Measurements from ENCODE around the gene PLCG2. TPM values are rescaled to one million over a fixed set of nuclear protein-coding genes. Genes with fewer than 3 reads are reported as not detected.

PLCG2 gene
- total RNA-seq, 2 experiments from 2014 or later, result 196 to 485 TPM

DNA sequence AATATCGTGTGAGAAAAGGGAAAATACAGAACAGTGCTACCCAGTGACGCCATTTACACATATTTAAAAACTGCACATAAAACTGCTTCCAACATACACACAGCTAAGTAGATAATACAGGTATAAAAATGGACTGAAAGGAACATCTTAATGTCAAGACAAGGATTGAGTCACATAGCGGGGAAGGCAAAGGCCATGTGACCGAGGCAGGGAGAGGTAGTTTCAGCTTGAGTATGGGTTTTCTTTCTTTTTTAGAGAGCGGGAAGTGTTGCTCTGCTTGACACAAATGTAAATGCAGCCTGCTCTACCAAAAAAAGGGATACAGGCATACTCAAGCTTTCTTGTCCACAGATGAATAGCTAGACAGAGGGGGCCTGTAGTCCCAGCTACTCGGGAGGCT lies 185.7 kb downstream of the PLCG2 start:
- no peak for TF ChIP-seq EZH2phosphoT487 (IDR thresholded peaks at IDR 0.05; ENCODE audit: borderline replicate concordance, low read depth, low read length)
- TF ChIP-seq, protein P1, sequence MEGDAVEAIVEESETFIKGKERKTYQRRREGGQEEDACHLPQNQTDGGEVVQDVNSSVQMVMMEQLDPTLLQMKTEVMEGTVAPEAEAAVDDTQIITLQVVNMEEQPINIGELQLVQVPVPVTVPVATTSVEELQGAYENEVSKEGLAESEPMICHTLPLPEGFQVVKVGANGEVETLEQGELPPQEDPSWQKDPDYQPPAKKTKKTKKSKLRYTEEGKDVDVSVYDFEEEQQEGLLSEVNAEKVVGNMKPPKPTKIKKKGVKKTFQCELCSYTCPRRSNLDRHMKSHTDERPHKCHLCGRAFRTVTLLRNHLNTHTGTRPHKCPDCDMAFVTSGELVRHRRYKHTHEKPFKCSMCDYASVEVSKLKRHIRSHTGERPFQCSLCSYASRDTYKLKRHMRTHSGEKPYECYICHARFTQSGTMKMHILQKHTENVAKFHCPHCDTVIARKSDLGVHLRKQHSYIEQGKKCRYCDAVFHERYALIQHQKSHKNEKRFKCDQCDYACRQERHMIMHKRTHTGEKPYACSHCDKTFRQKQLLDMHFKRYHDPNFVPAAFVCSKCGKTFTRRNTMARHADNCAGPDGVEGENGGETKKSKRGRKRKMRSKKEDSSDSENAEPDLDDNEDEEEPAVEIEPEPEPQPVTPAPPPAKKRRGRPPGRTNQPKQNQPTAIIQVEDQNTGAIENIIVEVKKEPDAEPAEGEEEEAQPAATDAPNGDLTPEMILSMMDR (conservative IDR thresholded peaks at IDR 0.05; ENCODE audit: low read length), result no peak
- Histone ChIP-seq H2AFZ (ENCODE audit: low read length) (no peak overlapping the region), H3K36me3 (ENCODE audit: insufficient read depth, low read length) (peaks cover 21% of the 10 kb centered on the region), H3K79me2 (ENCODE audit: insufficient read depth, low read depth, low read length) (no peaks in the 10 kb centered on the region), H3K4me2 (ENCODE audit: low read length) (no peak overlapping the region), H3K27ac (ENCODE audit: low read depth, low read length, poor library complexity, severe bottlenecking) (no peak overlapping the region), H4K20me1 (ENCODE audit: insufficient read depth, low read length) (no peaks in the 10 kb centered on the region), H3K9me3 (ENCODE audit: low read length) (no peaks in the 10 kb centered on the region), H3K4me1 (ENCODE audit: insufficient read depth, low read length, poor library complexity, severe bottlenecking) (no peaks in the 10 kb centered on the region), H3K9me2 (ENCODE audit: insufficient read depth, low read length) (no peaks in the 10 kb centered on the region), H3K4me3 (ENCODE audit: low read depth, low read length, poor library complexity, severe bottlenecking) (no peak overlapping the region)
- intact Hi-C loops (cut with micrococcal nuclease; ENCODE audit: unreplicated experiment), result loop anchor here (10.0 kb wide), 1 partner anchor 270 kb away; no protein-coding TSS in a partner anchor
- POLR2A ChIA-PET, result interaction anchor here (0.7 kb wide), 1 partner anchor 22 kb away, joined by 3 read pairs; no protein-coding TSS in a partner anchor
- BruUV-seq (replicated peaks), result no TSS peak
- no peak for DNase-seq (ENCODE audit: low spot score)
- CTCF ChIA-PET (ENCODE audit: unreplicated experiment), result no interaction called here

DNA sequence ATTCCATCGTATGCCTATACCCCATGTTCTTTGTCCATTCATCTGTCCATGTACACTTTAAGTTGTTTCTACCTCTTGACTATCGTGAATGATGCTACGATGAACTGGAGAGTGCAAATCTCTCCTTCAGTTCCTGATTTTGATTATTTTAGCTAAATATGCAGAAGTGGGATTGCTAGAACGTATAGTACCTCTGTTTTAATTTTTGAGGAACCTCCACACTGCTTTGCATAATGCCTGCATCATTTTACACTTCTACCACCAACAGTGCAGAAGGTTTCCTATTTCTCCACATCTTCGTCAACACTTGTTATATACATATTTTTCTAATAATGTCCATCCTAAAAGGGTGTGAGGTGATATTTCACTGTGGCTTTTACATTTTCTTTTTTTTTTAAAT lies 188.3 kb downstream of the PLCG2 start:
- intact Hi-C loops (cut with micrococcal nuclease; ENCODE audit: unreplicated experiment), result loop anchor here (10.0 kb wide), 1 partner anchor 267 kb away; no protein-coding TSS in a partner anchor
- POLR2A ChIA-PET, result no interaction called here
- Histone ChIP-seq H3K27ac (ENCODE audit: low read depth, low read length, poor library complexity, severe bottlenecking) (no peak overlapping the region), H3K9me3 (ENCODE audit: low read length) (peaks cover 9% of the 10 kb centered on the region; the same call in 1 of the 2 replicates), H3K4me2 (ENCODE audit: low read length) (no peak overlapping the region), H3K4me3 (ENCODE audit: low read depth, low read length, poor library complexity, severe bottlenecking) (no peak overlapping the region), H3K36me3 (ENCODE audit: insufficient read depth, low read length) (no peaks in the 10 kb centered on the region), H2AFZ (ENCODE audit: low read length) (no peak overlapping the region), H3K79me2 (ENCODE audit: insufficient read depth, low read depth, low read length) (no peaks in the 10 kb centered on the region), H3K9me2 (ENCODE audit: insufficient read depth, low read length) (no peaks in the 10 kb centered on the region), H4K20me1 (ENCODE audit: insufficient read depth, low read length) (no peaks in the 10 kb centered on the region), H3K4me1 (ENCODE audit: insufficient read depth, low read length, poor library complexity, severe bottlenecking) (no peaks in the 10 kb centered on the region)
- TF ChIP-seq, protein P1 (conservative IDR thresholded peaks at IDR 0.05; ENCODE audit: low read length), result no peak
- no peak for TF ChIP-seq EZH2phosphoT487 (IDR thresholded peaks at IDR 0.05; ENCODE audit: borderline replicate concordance, low read depth, low read length)
- CTCF ChIA-PET (ENCODE audit: unreplicated experiment), result no interaction called here
- DNase-seq (ENCODE audit: low spot score), result no peak
- no TSS peak for BruUV-seq (replicated peaks)

DNA sequence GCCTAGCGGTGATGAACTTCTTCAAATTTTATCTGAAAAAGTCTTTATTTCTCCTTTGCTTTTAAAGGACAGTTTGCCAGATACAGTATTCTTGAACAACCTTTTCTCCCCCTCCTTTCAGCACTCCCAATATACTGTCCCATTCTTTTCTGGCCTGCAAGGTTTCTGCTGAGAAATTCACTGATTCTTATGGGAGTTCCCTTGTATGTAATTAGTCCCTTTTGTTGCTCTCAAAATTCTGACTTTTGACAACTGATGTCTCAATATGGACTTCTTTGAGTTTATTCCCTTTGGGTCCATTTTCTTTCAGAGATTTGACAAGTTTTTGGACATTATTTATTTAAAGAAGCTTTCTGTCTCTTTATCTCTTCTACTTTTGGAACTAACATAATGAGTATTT lies 192.8 kb downstream of the PLCG2 start:
- TF ChIP-seq EZH2phosphoT487 (IDR thresholded peaks at IDR 0.05; ENCODE audit: borderline replicate concordance, low read depth, low read length), result no peak
- TF ChIP-seq, protein P1 (conservative IDR thresholded peaks at IDR 0.05; ENCODE audit: low read length), result no peak
- no peak overlapping the region for H2AFZ ChIP-seq (ENCODE audit: low read length)
- H4K20me1 ChIP-seq (ENCODE audit: insufficient read depth, low read length), result no peaks in the 10 kb centered on the region
- intact Hi-C loops (cut with micrococcal nuclease; ENCODE audit: unreplicated experiment), result no loop called here
- BruUV-seq (replicated peaks), result no TSS peak
- POLR2A ChIA-PET, result interaction anchor here (0.5 to 0.6 kb wide), 2 partner anchors 144 to 565 kb away, joined by 3 to 6 read pairs; no protein-coding TSS in a partner anchor
- H3K4me2 ChIP-seq (ENCODE audit: low read length), result no peak overlapping the region
- no peaks in the 10 kb centered on the region for H3K4me1 ChIP-seq (ENCODE audit: insufficient read depth, low read length, poor library complexity, severe bottlenecking)
- no peaks in the 10 kb centered on the region for H3K9me2 ChIP-seq (ENCODE audit: insufficient read depth, low read length)
- no peaks in the 10 kb centered on the region for H3K79me2 ChIP-seq (ENCODE audit: insufficient read depth, low read depth, low read length)
- H3K4me3 ChIP-seq (ENCODE audit: low read depth, low read length, poor library complexity, severe bottlenecking), result no peak overlapping the region
- no peak for DNase-seq (ENCODE audit: low spot score)
- H3K27ac ChIP-seq (ENCODE audit: low read depth, low read length, poor library complexity, severe bottlenecking), result no peak overlapping the region
- H3K9me3 ChIP-seq (ENCODE audit: low read length), result peaks cover 9% of the 10 kb centered on the region; the same call in 1 of the 2 replicates
- no peaks in the 10 kb centered on the region for H3K36me3 ChIP-seq (ENCODE audit: insufficient read depth, low read length)
- CTCF ChIA-PET (ENCODE audit: unreplicated experiment), result no interaction called here

Data from OCI-LY7 (cell line).